ENCODE measurements around the gene LAX1. TPM values are rescaled to one million over a fixed set of nuclear protein-coding genes. Genes with fewer than 3 reads are reported as not detected.

The LAX1 gene
- total RNA-seq, 1 experiment from 2014 or later, result not detected

DNA sequence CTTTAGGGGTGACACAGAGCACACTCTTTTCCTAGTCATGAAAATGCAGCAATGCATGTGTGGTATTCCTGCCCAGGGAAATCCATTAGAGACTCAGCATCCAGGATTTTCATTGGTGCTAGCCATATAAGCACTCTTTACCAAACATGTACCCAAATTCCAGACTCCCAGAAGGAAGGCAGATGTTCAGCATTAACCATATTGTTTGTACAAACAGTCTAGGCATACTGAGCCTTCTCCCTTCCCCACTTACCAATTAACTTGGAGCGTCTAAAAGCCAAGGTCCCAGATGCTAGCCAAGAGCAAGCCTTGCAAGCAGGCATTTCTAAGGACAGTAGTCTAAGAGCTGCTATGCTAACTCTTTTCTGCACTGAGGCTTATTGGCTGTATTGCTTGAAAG, 58.3 kb downstream of the LAX1 start:
- no TSS peak for BruUV-seq (replicated peaks)
- no peaks in the 10 kb centered on the region for H3K27me3 Mint-ChIP-seq (ENCODE audit: insufficient read depth, unreplicated experiment)
- peaks cover 100% of the 10 kb centered on the region for H3K36me3 Mint-ChIP-seq (ENCODE audit: insufficient read depth, unreplicated experiment)
- H3K27ac Mint-ChIP-seq (ENCODE audit: low read depth, unreplicated experiment), result no peak overlapping the region
- ChIA-PET CTCF (interaction anchor here (0.6 kb wide), 1 partner anchor 1691 kb away, joined by 7 read pairs; no protein-coding TSS in a partner anchor), POLR2A (interaction anchor here (0.6 to 1.3 kb wide), 3 partner anchors 10 to 46 kb away, joined by 3 read pairs; no protein-coding TSS in a partner anchor)
- no peak for TF ChIP-seq CTCF (IDR thresholded peaks at IDR 0.05; ENCODE audit: unreplicated experiment)
- no peaks in the 10 kb centered on the region for H3K9me3 Mint-ChIP-seq (ENCODE audit: unreplicated experiment)
- H3K4me1 Mint-ChIP-seq (ENCODE audit: insufficient read depth, unreplicated experiment), result peaks cover 12% of the 10 kb centered on the region
- no peak overlapping the region for H3K4me3 Mint-ChIP-seq (ENCODE audit: unreplicated experiment)
- intact Hi-C loops (cut with micrococcal nuclease), result no loop called here
- no peak for DNase-seq (ENCODE audit: unreplicated experiment)

Other genes with a start within 250 kb of the LAX1 start
- gene ATP2B4, start 138.4 kb upstream of the LAX1 start, total RNA-seq (2022), result 15.4 and 17.0 TPM in 2 replicates
- 68.2 and 69.8 TPM in 2 replicates for gene ZBED6, start 30.4 kb downstream of the LAX1 start, total RNA-seq (2022)
- gene ZC3H11A, start 30.4 kb downstream of the LAX1 start, total RNA-seq (2022), result 148 and 156 TPM in 2 replicates
- 358 and 423 TPM in 2 replicates for gene SNRPE, start 96.4 kb downstream of the LAX1 start, total RNA-seq (2022)

All from MCF 10A (cell line).